Stimulated activated CD4-positive, alpha-beta T cell treated with anti-CD3 and anti-CD28 coated beads, Interleukin-2, amount 100 ng/mL, for 24 hours (primary cell): ENCODE data around the gene SIM1.
A peak's percentile ranks its signal among the peaks of the same experiment; 100 is the strongest.

Experiments used
- DNase-seq, 2 donors: peaks; one replicate each; pipeline ENCODE4 v3.0.0-alpha.2; 2020

Gene SIM1, protein sequence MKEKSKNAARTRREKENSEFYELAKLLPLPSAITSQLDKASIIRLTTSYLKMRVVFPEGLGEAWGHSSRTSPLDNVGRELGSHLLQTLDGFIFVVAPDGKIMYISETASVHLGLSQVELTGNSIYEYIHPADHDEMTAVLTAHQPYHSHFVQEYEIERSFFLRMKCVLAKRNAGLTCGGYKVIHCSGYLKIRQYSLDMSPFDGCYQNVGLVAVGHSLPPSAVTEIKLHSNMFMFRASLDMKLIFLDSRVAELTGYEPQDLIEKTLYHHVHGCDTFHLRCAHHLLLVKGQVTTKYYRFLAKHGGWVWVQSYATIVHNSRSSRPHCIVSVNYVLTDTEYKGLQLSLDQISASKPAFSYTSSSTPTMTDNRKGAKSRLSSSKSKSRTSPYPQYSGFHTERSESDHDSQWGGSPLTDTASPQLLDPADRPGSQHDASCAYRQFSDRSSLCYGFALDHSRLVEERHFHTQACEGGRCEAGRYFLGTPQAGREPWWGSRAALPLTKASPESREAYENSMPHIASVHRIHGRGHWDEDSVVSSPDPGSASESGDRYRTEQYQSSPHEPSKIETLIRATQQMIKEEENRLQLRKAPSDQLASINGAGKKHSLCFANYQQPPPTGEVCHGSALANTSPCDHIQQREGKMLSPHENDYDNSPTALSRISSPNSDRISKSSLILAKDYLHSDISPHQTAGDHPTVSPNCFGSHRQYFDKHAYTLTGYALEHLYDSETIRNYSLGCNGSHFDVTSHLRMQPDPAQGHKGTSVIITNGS

DNA sequence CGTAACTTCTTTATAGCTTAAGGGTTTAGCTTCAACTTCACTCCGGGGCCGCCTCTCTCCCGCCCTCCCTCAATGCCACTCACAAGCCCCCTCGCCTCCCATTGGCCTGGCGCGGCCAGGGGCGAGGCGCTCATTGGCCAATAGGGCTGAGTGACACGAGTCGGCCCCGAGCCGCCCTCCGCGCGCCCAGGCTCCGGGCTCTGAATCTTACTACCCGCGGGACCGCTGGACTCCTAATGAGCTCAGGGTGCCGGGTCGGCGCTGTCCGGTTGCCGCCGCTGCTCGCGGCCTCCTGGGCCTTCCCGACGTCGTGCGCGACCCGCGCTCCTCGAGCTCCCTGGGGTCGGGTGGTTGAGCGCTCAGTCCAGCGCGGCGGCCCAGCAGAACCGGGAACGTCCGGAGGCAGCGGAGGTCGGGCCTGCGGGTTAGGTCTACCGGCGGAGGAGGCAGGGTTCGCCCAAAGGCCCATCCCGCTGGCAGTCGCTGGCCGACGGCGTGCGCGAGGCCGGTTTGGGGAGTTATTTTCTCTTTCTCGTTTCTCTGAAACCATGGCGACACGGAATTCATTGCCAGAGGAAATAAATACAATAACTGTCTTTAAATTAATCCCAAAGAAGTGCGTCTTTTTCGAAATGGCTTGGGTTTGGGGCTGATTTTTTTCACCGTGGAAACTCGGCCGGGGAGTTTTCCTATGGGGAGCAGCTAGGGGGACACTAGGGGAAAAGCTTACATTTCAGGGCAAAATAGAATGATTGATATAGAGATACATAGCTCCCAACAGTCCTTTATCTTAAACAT, at the start of gene SIM1:
Gene SIM1 (minus strand): TSS at position 19 of the 798 bp plus-strand sequence. CDS start 1,453 bp downstream, outside the sequence.
- peak in 1 of 2 donors; percentile 19 for DNase-seq

DNA sequence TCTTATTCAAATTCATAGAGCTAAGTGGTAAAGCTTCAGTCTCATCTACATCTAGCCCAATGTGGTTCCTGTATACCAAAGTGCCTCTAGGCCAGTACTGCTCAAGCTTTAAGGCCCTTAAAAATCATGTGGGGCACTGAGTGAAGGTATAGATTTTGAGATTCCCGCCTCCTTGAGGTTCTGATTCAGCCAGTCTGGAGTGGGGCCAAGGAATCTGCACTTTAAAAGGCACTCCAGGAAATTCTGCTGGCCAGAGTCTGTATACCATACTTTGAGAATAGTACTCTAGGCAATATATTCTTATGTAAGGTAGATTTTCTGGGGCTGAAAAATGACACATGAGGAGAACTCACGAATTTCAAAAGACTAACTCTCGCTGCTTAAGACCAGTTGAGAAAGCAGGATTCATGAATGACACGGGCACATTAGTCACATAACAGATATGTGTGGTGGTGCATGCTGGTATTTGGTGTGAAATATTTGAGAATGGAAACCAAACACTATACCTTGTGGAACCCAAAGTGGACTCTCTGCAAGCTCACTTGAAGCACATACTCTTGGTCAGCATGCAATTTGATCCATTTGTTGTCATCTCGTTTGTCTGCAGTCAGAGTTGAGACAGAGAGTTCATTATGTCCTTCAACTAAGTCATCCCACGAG, 47.6 kb upstream of the SIM1 start:
- no peak for DNase-seq

- no peak for DNase-seq
Measured at GRCh38 chr6:100509101-100509500, 44.4 kb upstream of the SIM1 start.

DNA sequence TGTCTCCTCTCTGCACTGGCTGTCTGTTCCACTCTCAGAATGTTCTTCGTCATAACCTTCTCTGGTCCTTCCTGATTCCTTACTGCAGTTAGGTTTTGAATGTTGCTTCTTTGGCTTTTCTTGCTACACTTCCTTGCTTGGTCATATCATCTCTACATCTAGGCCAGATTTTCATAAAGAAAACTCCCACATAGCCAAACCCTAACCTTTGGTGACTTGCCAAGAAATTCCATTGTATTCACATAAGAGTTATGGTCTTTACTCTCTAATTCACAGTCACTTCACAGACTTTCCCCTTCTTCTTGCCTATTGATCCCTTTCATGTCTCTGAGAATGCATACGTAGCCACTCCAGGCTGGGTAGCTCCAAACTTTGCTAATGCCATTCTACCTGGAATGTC, 41.9 kb upstream of the SIM1 start:
- no peak for DNase-seq

- DNase-seq, result no peak
Measured at GRCh38 chr6:100504786-100505737, 40.3 kb upstream of the SIM1 start.

DNA sequence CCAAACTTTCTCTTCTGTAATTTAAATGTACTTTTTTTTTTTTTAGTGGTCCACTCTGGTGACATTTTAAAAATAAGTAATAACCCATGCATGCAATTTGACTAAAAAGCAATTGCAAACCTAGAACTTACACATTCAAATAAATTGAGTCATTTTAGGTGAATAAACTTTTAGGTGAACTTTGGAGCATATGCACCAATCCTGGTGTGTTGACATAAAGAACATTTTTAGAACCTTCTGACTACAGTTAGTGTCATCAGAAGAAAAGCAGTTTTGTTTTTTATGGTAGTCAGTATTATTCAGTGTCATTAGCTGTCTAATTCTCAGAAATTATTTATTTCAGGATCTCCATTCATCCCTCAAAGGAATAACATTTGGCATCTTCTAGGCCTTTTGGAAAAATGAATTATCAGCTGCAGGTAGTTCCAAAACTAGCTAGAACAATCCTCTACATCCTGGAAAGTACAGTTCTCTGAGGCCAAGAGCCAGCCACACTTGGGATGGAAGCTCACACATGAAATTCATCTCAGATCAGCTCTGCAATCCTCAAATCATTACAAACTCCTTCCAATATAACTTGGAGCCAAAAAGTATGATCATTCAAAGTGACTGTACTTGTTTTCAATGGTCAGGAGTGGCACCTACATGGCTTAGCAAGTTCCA, 38.5 kb upstream of the SIM1 start:
- no peak for DNase-seq

DNA sequence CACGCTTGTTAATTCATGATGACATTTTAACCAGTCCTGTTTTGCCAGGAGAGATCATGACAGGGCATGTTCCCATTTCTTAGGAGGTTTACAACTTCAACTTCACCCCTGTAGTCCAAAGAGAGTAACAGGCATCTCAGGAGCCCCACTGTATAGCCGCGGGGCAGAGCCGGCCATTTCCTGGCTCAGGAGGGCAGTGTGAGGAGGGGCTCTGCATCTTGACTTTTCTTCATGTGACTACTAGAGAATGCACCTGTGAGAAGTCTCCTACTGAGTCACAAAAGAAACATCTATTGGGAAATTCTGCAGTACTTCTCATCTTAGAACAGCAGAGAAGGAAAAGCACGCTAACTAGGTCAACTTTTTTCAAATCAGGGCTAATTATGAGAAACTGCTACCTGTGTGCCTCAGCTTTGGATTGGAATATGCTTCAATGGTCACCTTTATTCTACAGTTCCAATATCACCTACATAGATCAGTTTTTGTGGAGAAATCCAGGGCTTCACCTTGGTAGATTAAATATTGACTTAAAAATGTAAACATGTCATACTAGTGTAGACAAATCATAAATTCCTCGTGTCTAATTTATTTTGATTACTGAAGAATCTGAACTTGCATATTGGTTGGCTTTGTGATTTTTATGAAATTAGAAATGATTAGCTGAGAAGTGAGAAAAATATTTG, 28.6 kb upstream of the SIM1 start:
- DNase-seq, result no peak

- DNase-seq, result no peak
Measured at GRCh38 chr6:100491952-100492670, 27.4 kb upstream of the SIM1 start.

GRCh38 chr6:100490065-100490464, 25.3 kb upstream of the SIM1 start:
- no peak for DNase-seq

GRCh38 chr6:100488244-100488643, 23.5 kb upstream of the SIM1 start:
- no peak for DNase-seq

DNA sequence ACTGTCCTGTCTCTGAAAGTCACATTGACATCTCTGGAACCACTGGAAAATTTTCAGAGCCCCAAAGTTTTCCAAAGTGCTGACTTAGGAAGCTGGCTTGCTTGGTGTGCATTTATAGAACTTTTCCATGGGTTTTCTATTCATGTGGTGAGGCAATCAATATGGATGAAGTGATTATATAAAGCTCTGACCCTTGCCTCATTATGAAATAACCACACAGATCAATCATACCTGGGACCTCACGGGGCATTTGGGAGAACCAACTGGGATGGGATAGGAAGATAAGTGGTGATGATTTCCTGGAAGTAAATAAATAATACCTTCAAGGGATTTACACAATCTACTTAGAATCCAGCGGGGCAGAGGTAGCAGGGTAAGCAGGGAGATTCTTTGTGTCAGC, 22.9 kb upstream of the SIM1 start:
- DNase-seq, result no peak

GRCh38 chr6:100485268-100485667, 20.5 kb upstream of the SIM1 start:
- no peak for DNase-seq

DNA sequence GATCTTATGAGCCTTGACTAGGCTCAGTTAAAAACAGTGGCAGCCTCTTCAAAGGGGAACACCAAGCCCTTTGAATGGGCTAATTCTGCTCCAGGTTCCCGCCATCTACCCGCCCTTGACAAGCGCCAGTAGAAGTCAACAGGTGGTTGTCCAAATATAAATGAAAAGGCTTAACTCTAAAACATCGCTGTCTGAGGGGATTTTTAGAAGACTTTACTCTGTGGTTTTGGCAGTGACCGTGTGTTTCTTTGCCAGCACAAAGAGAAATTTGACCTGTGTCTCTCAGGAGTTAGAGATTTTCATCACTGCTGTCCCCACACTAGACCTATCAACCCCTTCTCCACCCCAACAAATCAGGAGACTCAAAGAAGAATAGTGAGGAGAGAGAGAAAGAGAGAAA, 19.8 kb upstream of the SIM1 start:
- no peak for DNase-seq

DNA sequence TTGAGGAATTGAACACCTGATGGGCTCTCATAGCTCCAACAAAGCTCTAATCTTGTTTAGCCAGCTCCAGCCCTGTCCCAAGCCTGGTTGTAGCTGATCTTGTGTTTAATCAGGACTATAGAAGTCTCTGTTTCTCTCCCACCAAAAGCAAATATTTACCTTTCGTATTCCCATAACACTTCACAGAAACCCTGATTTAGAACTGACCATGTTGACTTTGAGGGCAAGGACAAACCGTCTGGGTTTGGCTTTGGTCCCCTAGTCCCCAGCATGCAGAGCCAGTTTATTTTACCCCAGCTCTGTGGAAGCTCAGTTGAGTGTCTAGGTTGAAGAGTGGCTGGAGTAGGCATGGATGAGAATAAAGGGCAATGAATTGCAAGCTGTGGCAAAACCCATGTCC, 18.0 kb upstream of the SIM1 start:
- DNase-seq, result no peak

DNA sequence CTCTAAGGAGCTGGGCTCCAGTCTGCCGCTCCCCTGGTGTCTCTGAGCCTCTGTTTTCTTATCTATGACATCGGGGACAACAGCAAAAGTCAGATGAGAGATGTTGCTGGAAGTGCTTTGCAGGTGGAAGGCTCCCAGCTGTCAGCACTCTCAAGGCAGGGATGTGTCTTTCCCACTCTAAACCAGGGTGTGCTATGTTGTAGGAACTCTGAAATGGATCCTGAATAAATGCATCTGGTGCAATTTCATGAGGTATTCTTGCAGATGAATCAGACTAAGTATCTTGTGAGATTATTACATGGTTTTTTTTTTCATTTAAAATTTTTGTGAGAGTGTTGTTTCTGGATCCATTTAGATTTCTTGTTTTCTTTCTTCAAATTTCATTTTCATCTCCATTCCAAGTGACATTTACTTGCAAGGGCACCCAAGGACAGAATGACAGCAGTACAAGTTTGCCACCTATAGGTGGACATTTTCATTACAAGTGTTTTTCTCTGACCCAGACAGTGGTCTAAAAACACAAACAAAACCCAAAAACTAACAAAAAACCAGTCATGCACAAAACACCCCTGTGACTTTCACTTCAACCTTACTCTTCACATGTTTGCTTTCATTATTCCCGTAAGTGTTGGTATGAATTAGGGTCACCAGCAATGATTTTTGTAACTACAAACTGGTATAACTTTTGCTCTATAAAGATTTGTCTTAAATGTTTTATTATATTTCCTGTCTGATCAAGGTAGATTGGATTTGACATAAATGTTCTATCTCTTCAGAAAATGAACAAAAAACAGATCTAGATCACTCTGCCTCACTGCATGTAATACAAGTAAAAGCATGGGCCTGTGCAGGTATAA, 14.7 kb upstream of the SIM1 start:
- DNase-seq, result no peak

DNA sequence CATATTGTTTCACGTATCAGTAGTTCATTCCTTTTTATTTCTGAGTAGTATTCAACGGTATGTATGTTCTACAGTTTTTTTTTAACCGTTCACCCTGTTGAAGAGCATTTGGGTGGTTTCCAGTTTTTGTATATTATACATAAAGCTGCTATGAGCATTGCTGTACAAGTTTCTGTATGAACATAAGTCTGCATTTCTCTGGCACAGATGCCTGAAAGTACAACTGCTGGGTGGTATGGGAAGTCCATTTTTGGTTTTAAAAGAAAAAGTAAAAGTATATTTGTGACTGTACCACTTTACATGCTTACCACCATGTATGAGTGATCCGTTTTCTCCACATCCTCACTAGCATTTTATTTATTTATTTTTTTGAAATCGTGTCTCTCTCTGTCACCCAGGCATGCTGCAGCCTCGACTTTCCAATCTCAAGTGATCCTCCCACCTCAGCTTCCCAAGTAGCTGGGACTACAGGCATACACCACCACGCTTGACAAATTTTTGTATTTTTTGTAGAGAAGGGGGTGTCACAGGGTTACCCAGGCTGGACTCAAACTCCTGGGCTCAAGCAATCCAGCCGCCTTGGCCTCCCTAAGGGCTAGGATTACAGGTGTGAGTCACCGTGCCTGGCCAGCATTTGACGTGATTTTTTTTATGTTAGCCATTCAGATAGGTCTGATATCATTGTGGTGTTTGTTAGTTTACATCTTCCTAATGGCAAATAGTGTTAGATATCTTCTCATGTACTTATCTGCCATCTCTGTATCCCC, 11.0 kb upstream of the SIM1 start:
- DNase-seq, result no peak

- no peak for DNase-seq
Measured at GRCh38 chr6:100473182-100473581, 8.5 kb upstream of the SIM1 start.

DNA sequence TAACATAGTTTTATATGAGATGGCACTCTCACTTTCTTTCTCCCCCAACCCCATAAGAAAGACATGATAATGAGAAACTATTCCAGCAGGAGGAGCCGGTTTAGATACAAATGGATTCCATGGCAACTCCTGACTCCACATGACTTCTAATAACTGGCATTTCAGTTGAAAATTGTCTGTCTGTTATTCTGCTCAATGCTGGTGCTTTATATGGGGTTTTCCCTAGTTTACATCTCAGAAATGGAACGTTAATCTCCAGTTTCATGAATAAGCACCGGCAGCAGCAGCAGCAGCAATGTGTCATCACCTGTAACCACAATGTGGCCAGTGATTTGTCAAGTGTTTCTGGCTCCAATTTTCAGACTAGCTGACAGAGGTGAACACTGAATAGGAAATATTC, 8.0 kb upstream of the SIM1 start:
- peak in 1 of 2 donors; percentile 27 for DNase-seq
